Sciatic nerve (tissue), 2 donors: ENCODE results near the gene KTI12. TPM values are rescaled to one million over a fixed set of nuclear protein-coding genes. Genes with fewer than 3 reads are reported as not detected.

Source experiments
- ATAC-seq: fragments of 200-7000 bp; cut with Tn5 transposase; one replicate; pipeline ENCODE4 v1.9.1; 2020; ENCODE audit warnings: mild to moderate bottlenecking, moderate library complexity
- DNase-seq: peaks from one replicate; pipeline ENCODE4 v3.0.0-alpha.2; 2020; ENCODE audit warnings: low spot score
- intact Hi-C: fragments of 100-400 bp; cut with DNase I; formaldehyde crosslinking; loops from one replicate; pipeline ENCODE4 v1.14.2; 2022
- total RNA-seq: library from RNA; stranded (reverse); fragmentation: NEBNext Ultra II Directional; extraction: Animal tissue kit (Norgen Biotek cat#: 25700); gene quantifications from one replicate; pipeline ENCODE4 v1.2.1, GENCODE V29; 2021
- donor health status: DM: no; HTN: no; CAD: no.
- donor health status: DM: no; HTN: no; CAD: no.

Gene KTI12
- total RNA-seq, 1 donor from 2014 or later: 4.8 TPM

GRCh38 chr1:51998701-51999100 lies 34.9 kb downstream of the KTI12 start:
- intact Hi-C loops: no loop called here
- ATAC-seq (no peak), DNase-seq (no peak)

- DNase-seq (no peak), ATAC-seq (no peak)
- intact Hi-C loops: no loop called here
These were observed 35.6 kb downstream of the KTI12 start for GRCh38 chr1:51997974-51998382.

- intact Hi-C loops: no loop called here
These were observed 43.1 kb downstream of the KTI12 start, which contains the start of gene RAB3B for GRCh38 chr1:51990478-51990965. TSS of gene RAB3B (minus strand) at chr1:51990700. CDS start at chr1:51977117, 13,583 bp downstream.

GRCh38 chr1:51989582-51990477 lies 43.8 kb downstream of the KTI12 start:
- intact Hi-C loops: no loop called here
- ATAC-seq: no peak
- no peak for DNase-seq

More at GRCh38 chr1:51990478-51990965, 43.1 kb downstream of the KTI12 start, which contains the start of gene RAB3B:
- ATAC-seq: peak; percentile 41
- DNase-seq: no peak

- DNase-seq (no peak), ATAC-seq (no peak)
- intact Hi-C loops: no loop called here
These were observed 45.4 kb downstream of the KTI12 start for GRCh38 chr1:51988254-51988653.

- intact Hi-C loops: no loop called here
- ATAC-seq: no peak
- DNase-seq: no peak
These were observed 46.9 kb downstream of the KTI12 start for GRCh38 chr1:51986718-51987117.

GRCh38 chr1:51982161-51982560 lies 51.4 kb downstream of the KTI12 start:
- intact Hi-C loops: no loop called here
- DNase-seq: no peak
- no peak for ATAC-seq

Other genes with a start within 250 kb of the KTI12 start
- gene NRDC, start 155.1 kb downstream of the KTI12 start, total RNA-seq: 161 TPM
- gene RAB3B, start 43.1 kb downstream of the KTI12 start, total RNA-seq: 0.22 TPM
- 37.4 TPM for gene TXNDC12, start 21.4 kb upstream of the KTI12 start, total RNA-seq
- 35.0 TPM for gene BTF3L4, start 22.5 kb upstream of the KTI12 start, total RNA-seq
- gene ZFYVE9, start 108.3 kb upstream of the KTI12 start, total RNA-seq: 35.8 TPM